Stimulated activated memory B cell treated with anti-CD40 and anti-IgM and Interleukin-4, amounts not matched to agents 10 μg/mL and 1 μg/mL and 100 μg/mL, for 72 hours (primary cell): ENCODE data around the gene PRRT2.
A peak's percentile ranks its signal among the peaks of the same experiment; 100 is the strongest.

Experiments used
- ATAC-seq: fragments of 150-1000 bp; cut with Tn5 transposase; 2 replicates; pipeline ENCODE4 v1.10.0; 2021
- H3K27ac Mint-ChIP-seq: one replicate; pipeline ENCODE4 v1.8.0; 2022; ENCODE audit warnings: mild to moderate bottlenecking, mixed read lengths
- H3K27me3 Mint-ChIP-seq: one replicate; pipeline ENCODE4 v1.8.0; 2022; ENCODE audit warnings: mixed read lengths
- H3K36me3 Mint-ChIP-seq: one replicate; pipeline ENCODE4 v1.8.0; 2022; ENCODE audit warnings: mixed read lengths
- H3K4me1 Mint-ChIP-seq: one replicate; pipeline ENCODE4 v1.8.0; 2022; ENCODE audit warnings: mixed read lengths
- H3K4me3 Mint-ChIP-seq: one replicate; pipeline ENCODE4 v1.8.0; 2022; ENCODE audit warnings: mild to moderate bottlenecking, moderate library complexity, mixed read lengths
- H3K9me3 Mint-ChIP-seq: one replicate; pipeline ENCODE4 v1.8.0; 2022; ENCODE audit warnings: mixed read lengths

PRRT2 gene

GRCh38 chr16:29806099-29806579 lies 5.9 kb upstream of the PRRT2 start, which contains the start of gene MAZ:
MAZ (plus strand) TSS chr16:29806529; CDS start chr16:29806702, 173 bp downstream.
- Mint-ChIP-seq H3K27ac (peak within 1 kb of the TSS; percentile 98), H3K4me1 (peaks cover 52% of the 10 kb centered on the region), H3K27me3 (no peaks in the 10 kb centered on the region), H3K9me3 (no peaks in the 10 kb centered on the region), H3K36me3 (peaks cover 51% of the 10 kb centered on the region), H3K4me3 (peak within 1 kb of the TSS; percentile 99)
- peak; percentile 3 for ATAC-seq

- Mint-ChIP-seq H3K4me3 (peak overlapping the region; percentile 80), H3K4me1 (peaks cover 59% of the 10 kb centered on the region)
Observed at GRCh38 chr16:29806641-29807425, 5.2 kb upstream of the PRRT2 start.

GRCh38 chr16:29807426-29808218 lies 4.4 kb upstream of the PRRT2 start:
- Mint-ChIP-seq H3K27ac (peak overlapping the region; percentile 86), H3K4me3 (peak overlapping the region; percentile 79), H3K9me3 (no peaks in the 10 kb centered on the region), H3K36me3 (peaks cover 44% of the 10 kb centered on the region), H3K4me1 (peaks cover 65% of the 10 kb centered on the region), H3K27me3 (no peaks in the 10 kb centered on the region)
- peak; percentile 60 for ATAC-seq

More at GRCh38 chr16:29806641-29807425, 5.2 kb upstream of the PRRT2 start:
- Mint-ChIP-seq H3K27me3 (no peaks in the 10 kb centered on the region), H3K36me3 (peaks cover 44% of the 10 kb centered on the region), H3K9me3 (no peaks in the 10 kb centered on the region), H3K27ac (peak overlapping the region; percentile 86)
- peak; percentile 3 for ATAC-seq

GRCh38 chr16:29808219-29808900 lies 3.6 kb upstream of the PRRT2 start:
- H3K9me3 Mint-ChIP-seq: no peaks in the 10 kb centered on the region
- peaks cover 43% of the 10 kb centered on the region for H3K36me3 Mint-ChIP-seq
- peaks cover 67% of the 10 kb centered on the region for H3K4me1 Mint-ChIP-seq
- ATAC-seq: no peak
- peak overlapping the region; percentile 79 for H3K4me3 Mint-ChIP-seq
- H3K27ac Mint-ChIP-seq: peak overlapping the region; percentile 86
- H3K27me3 Mint-ChIP-seq: no peaks in the 10 kb centered on the region

GRCh38 chr16:29809031-29809747 lies 2.8 kb upstream of the PRRT2 start:
- no peaks in the 10 kb centered on the region for H3K9me3 Mint-ChIP-seq
- H3K4me3 Mint-ChIP-seq: peak overlapping the region; percentile 79
- no peak overlapping the region for H3K27ac Mint-ChIP-seq
- peaks cover 38% of the 10 kb centered on the region for H3K36me3 Mint-ChIP-seq
- H3K4me1 Mint-ChIP-seq: peaks cover 64% of the 10 kb centered on the region
- ATAC-seq: no peak
- no peaks in the 10 kb centered on the region for H3K27me3 Mint-ChIP-seq

DNA sequence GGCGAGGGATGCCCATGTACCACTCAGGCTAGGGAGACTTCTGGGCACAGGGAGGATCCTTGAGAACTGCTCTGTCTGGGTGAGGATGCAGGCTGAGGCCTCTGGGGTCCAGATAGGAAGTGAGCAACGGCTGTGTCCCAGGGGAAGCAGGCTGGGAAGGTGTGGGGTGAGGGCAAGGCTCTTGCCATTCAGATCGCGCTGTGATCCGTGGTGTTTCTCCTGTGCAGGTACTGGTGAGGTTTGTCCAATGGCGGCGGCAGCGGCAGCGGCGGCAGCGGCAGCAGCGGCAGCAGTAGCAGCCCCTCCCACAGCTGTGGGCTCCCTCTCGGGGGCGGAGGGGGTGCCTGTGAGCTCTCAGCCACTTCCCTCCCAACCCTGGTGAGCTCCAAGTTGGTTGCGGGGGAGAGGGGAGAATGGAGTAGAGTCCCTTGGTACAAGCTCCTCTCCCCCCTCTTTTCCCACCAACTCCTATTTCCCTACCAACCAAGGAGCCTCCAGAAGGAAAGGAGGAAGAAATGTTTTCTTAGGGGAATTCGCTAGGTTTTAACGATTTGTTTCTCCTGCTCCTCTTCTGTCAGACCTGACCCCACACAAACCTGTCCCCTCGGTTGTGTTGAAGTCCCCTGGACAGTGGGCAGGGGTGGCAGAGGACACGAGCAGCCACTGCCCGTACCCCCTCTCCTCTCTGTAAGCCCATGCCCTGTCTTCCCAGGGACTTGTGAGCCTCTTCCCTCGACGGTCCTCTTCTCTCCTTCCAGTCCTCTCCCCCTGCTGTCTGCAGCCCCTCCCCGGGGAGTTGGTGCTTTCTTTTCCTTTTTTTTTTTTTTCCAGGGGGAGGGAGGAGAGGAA lies 1.9 kb upstream of the PRRT2 start:
- Mint-ChIP-seq H3K4me3 (peak overlapping the region; percentile 79), H3K27me3 (no peaks in the 10 kb centered on the region), H3K36me3 (peaks cover 37% of the 10 kb centered on the region), H3K4me1 (peaks cover 66% of the 10 kb centered on the region), H3K27ac (peak overlapping the region; percentile 42), H3K9me3 (no peaks in the 10 kb centered on the region)
- no peak for ATAC-seq

GRCh38 chr16:29810699-29811169 lies 1.3 kb upstream of the PRRT2 start:
- H3K4me3 Mint-ChIP-seq: peak overlapping the region; percentile 79
- no peaks in the 10 kb centered on the region for H3K9me3 Mint-ChIP-seq
- peaks cover 33% of the 10 kb centered on the region for H3K36me3 Mint-ChIP-seq
- peaks cover 66% of the 10 kb centered on the region for H3K4me1 Mint-ChIP-seq
- H3K27me3 Mint-ChIP-seq: no peaks in the 10 kb centered on the region
- no peak for ATAC-seq
- H3K27ac Mint-ChIP-seq: peak overlapping the region; percentile 42

GRCh38 chr16:29811170-29811895 lies 660 bp upstream of the PRRT2 start:
- Mint-ChIP-seq H3K4me3 (peak overlapping the region; percentile 79), H3K27me3 (no peaks in the 10 kb centered on the region), H3K4me1 (peaks cover 66% of the 10 kb centered on the region), H3K27ac (peak overlapping the region; percentile 26), H3K36me3 (peaks cover 33% of the 10 kb centered on the region), H3K9me3 (no peaks in the 10 kb centered on the region)
- ATAC-seq: peak; percentile 47

- ATAC-seq: no peak
- H3K36me3 Mint-ChIP-seq: peaks cover 29% of the 10 kb centered on the region
- H3K4me3 Mint-ChIP-seq: peak overlapping the region; percentile 12
- H3K4me1 Mint-ChIP-seq: peaks cover 74% of the 10 kb centered on the region
- H3K27ac Mint-ChIP-seq: no peak overlapping the region
- no peaks in the 10 kb centered on the region for H3K27me3 Mint-ChIP-seq
- H3K9me3 Mint-ChIP-seq: no peaks in the 10 kb centered on the region
Observed at GRCh38 chr16:29812754-29813643, 1.0 kb downstream of the PRRT2 start.

DNA sequence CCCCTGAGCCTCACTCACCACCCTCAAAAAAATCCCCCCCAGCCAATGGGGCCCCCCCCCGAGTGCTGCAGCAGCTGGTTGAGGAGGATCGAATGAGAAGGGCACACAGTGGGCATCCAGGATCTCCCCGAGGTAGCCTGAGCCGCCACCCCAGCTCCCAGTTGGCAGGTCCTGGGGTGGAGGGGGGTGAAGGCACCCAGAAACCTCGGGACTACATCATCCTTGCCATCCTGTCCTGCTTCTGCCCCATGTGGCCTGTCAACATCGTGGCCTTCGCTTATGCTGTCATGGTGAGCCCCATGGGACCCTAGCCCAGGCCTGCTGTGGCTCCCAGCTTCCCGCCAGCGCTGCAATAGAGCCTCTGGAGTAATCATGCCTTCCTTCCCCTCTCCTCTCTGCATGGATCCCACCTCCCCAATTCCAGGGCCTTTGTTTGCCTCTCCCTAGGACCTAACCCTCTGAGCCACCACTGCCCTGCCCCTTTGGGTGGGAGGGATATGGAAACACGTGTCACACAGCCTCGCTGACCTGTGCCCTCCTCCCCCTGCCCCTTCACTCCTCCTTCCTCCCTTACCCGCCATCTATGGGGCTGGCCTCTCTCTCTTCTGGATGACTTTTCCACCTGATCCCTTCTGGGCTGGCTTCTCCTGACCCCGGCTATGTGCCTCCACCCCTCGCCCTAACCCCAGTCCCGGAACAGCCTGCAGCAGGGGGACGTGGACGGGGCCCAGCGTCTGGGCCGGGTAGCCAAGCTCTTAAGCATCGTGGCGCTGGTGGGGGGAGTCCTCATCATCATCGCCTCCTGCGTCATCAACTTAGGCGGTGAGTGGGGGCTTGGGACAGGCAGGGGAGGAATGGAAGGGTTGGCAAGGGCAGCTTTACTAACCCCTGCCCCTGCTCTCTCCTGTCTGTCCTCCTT lies 1.9 kb downstream of the PRRT2 start:
- no peak overlapping the region for H3K4me3 Mint-ChIP-seq
- no peak overlapping the region for H3K27ac Mint-ChIP-seq

DNA sequence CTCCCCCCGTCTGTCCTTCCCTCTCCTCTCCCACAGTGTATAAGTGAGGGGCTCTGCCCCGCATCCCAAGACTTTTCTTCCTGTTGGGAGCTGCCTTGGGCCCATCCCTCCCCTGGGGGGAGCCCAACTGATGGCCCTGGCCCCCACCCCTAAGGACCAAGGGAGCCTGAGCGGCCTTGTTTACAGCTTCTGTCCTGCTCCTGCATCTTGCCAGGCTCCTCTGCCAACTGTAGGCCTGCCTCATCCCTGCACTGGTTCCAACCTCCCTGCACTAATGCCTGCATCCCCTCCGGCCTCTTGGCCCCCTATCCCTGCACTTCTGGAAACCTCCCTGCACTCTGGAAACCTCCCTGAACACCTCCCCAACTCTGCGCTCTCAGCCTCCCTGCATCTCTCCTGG lies 2.6 kb downstream of the PRRT2 start:
- Mint-ChIP-seq H3K4me1 (peaks cover 79% of the 10 kb centered on the region), H3K27me3 (no peaks in the 10 kb centered on the region), H3K36me3 (peaks cover 34% of the 10 kb centered on the region), H3K27ac (peak overlapping the region; percentile 94), H3K4me3 (peak overlapping the region; percentile 94), H3K9me3 (no peaks in the 10 kb centered on the region)
- ATAC-seq: no peak

More for the DNA sequence above, 1.9 kb downstream of the PRRT2 start:
- peaks cover 29% of the 10 kb centered on the region for H3K36me3 Mint-ChIP-seq
- no peak for ATAC-seq
- no peaks in the 10 kb centered on the region for H3K27me3 Mint-ChIP-seq
- H3K4me1 Mint-ChIP-seq: peaks cover 74% of the 10 kb centered on the region
- no peaks in the 10 kb centered on the region for H3K9me3 Mint-ChIP-seq
